Activated CD4-positive, alpha-beta T cell treated with anti-CD3 and anti-CD28 coated beads for 36 hours (primary cell): ENCODE results near the gene MTCL3.

ENCODE experiments used
- ATAC-seq: fragments of 200-7000 bp; cut with Tn5 transposase; one replicate; pipeline ENCODE4 v1.10.0; 2021; ENCODE audit warnings: mild to moderate bottlenecking, moderate library complexity
- CTCF ChIA-PET: fragments of 350-600 bp; sonication (Branson Sonifier 250); formaldehyde crosslinking; loops from one replicate; lab custom pipeline; 2021; ENCODE audit warnings: antibody characterized with exemption; lab: Charles Lee
- POLR2A ChIA-PET: fragments of 350-600 bp; sonication (Branson Sonifier 250); formaldehyde crosslinking; loops from one replicate; lab custom pipeline; 2021; ENCODE audit warnings: antibody characterized with exemption, inconsistent platforms; lab: Charles Lee
- DNase-seq: peaks from one replicate; pipeline ENCODE4 v3.0.0-alpha.2; 2020
- H3K27ac Mint-ChIP-seq: one replicate; pipeline ENCODE4 v1.8.0; 2021; ENCODE audit warnings: mixed read lengths
- H3K27me3 Mint-ChIP-seq: one replicate; pipeline ENCODE4 v1.8.0; 2021; ENCODE audit warnings: mixed read lengths
- H3K36me3 Mint-ChIP-seq: one replicate; pipeline ENCODE4 v1.8.0; 2021; ENCODE audit warnings: low read depth, mixed read lengths
- H3K4me1 Mint-ChIP-seq: one replicate; pipeline ENCODE4 v1.8.0; 2021; ENCODE audit warnings: mixed read lengths
- H3K4me3 Mint-ChIP-seq: one replicate; pipeline ENCODE4 v1.8.0; 2021; ENCODE audit warnings: mild to moderate bottlenecking, moderate library complexity, mixed read lengths
- H3K9me3 Mint-ChIP-seq: one replicate; pipeline ENCODE4 v1.8.0; 2021; ENCODE audit warnings: low read depth, mixed read lengths
- intact Hi-C, 2 experiments: fragments of 100-400 bp; cut with DNase I in 1 of 2; cut with micrococcal nuclease in 1 of 2; formaldehyde crosslinking; loops; one replicate each; pipeline versions ENCODE4 v1.14.2 to v1.15.1; 2022 to 2024; cut with DNase I, micrococcal nuclease

MTCL3 gene

GRCh38 chr6:127458817-127459216, 60.3 kb downstream of the MTCL3 start:
- intact Hi-C loops: no loop called here
- DNase-seq (no peak), ATAC-seq (no peak)
- Mint-ChIP-seq H3K4me1 (no peaks in the 10 kb centered on the region), H3K4me3 (no peak overlapping the region), H3K9me3 (no peaks in the 10 kb centered on the region), H3K36me3 (no peaks in the 10 kb centered on the region), H3K27ac (no peak overlapping the region), H3K27me3 (peaks cover 2% of the 10 kb centered on the region)
- CTCF ChIA-PET: interaction anchor here (1.2 to 1.9 kb wide), 2 partner anchors 80 to 155 kb away, joined by 3 to 7 read pairs; no protein-coding TSS in a partner anchor
- POLR2A ChIA-PET: no interaction called here

- Mint-ChIP-seq H3K36me3 (no peaks in the 10 kb centered on the region), H3K4me1 (no peaks in the 10 kb centered on the region), H3K27ac (no peak overlapping the region), H3K4me3 (no peak overlapping the region), H3K9me3 (no peaks in the 10 kb centered on the region), H3K27me3 (peaks cover 2% of the 10 kb centered on the region)
- ChIA-PET CTCF (interaction anchor here (0.8 kb wide), 1 partner anchor 10 kb away, joined by 3 read pairs; no protein-coding TSS in a partner anchor), POLR2A (no interaction called here)
- ATAC-seq (no peak), DNase-seq (no peak)
- intact Hi-C loops: no loop called here
These were observed 60.9 kb downstream of the MTCL3 start for GRCh38 chr6:127458222-127458621.

DNA sequence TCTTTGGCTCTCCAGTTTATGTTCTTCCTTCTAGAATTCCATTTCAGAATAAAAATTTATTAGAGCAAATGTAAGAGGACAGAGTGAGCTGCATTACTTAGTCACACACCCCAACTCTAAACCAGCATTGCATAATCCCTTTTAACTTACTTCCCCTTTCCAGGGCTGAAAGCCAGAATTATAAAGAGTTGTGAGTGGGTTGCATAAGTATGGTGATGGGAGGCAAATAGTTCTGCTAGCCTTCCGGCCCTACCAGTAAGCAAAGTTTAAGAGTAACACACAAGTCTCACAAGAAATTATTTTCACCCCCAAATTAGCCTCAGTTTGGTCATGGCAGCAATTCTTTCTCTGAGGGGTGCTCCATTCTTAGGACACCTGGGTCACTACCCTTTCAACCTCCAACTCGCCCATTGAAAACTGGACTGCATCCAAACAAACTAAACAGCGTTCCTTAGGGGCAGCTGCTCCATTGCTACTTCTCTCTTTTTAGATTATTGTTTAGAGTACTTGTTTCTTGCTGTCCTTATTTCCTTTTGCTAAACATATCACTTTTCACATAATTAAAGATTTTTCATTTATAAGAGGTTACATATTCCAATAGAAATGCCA, 61.6 kb downstream of the MTCL3 start:
- H3K27me3 Mint-ChIP-seq: peaks cover 3% of the 10 kb centered on the region
- ATAC-seq (no peak), DNase-seq (no peak)
- H3K27ac Mint-ChIP-seq: no peak overlapping the region
- intact Hi-C loops: no loop called here
- H3K36me3 Mint-ChIP-seq: no peaks in the 10 kb centered on the region
- POLR2A ChIA-PET: no interaction called here
- H3K4me3 Mint-ChIP-seq: no peak overlapping the region
- CTCF ChIA-PET: interaction anchor here (0.6 to 0.8 kb wide), 2 partner anchors 9 to 521 kb away, joined by 3 read pairs; no protein-coding TSS in a partner anchor
- H3K4me1 Mint-ChIP-seq: no peaks in the 10 kb centered on the region
- no peaks in the 10 kb centered on the region for H3K9me3 Mint-ChIP-seq

DNA sequence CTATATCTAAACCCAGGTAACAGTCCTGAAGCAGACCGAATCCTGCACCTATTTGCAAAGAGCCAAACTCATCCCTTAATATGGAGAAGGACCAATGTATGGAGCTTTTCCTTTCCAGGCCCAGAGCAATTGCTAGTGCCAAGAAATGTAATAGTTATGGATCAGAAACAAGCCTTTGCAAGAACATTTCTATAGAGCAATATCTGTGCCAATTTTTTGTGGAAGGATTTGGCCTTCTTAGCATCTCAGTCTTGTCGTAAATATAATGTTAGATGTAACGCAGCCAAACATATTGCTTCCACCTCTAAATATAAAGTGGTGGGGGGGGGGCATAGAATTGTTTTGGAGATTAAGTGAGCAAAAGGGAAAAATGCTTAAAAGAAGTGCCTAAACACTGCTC, 62.7 kb downstream of the MTCL3 start:
- intact Hi-C loops: no loop called here
- Mint-ChIP-seq H3K4me1 (no peaks in the 10 kb centered on the region), H3K4me3 (no peak overlapping the region), H3K27me3 (peaks cover 5% of the 10 kb centered on the region), H3K27ac (no peak overlapping the region), H3K9me3 (no peaks in the 10 kb centered on the region), H3K36me3 (no peaks in the 10 kb centered on the region)
- POLR2A ChIA-PET: no interaction called here
- DNase-seq: no peak
- CTCF ChIA-PET: no interaction called here
- ATAC-seq: no peak

GRCh38 chr6:127453845-127454619, 65.1 kb downstream of the MTCL3 start:
- ChIA-PET CTCF (interaction anchor here (0.9 to 2.0 kb wide), 3 partner anchors 13 to 86 kb away, joined by 3 to 4 read pairs (median 4); no protein-coding TSS in a partner anchor), POLR2A (no interaction called here)
- intact Hi-C loops: no loop called here
- ATAC-seq (no peak), DNase-seq (no peak)
- Mint-ChIP-seq H3K4me3 (no peak overlapping the region), H3K36me3 (no peaks in the 10 kb centered on the region), H3K27me3 (peaks cover 5% of the 10 kb centered on the region), H3K9me3 (no peaks in the 10 kb centered on the region), H3K4me1 (no peaks in the 10 kb centered on the region), H3K27ac (no peak overlapping the region)

GRCh38 chr6:127452803-127453202, 66.3 kb downstream of the MTCL3 start:
- H3K36me3 Mint-ChIP-seq: no peaks in the 10 kb centered on the region
- DNase-seq (no peak), ATAC-seq (no peak)
- no peak overlapping the region for H3K4me3 Mint-ChIP-seq
- H3K9me3 Mint-ChIP-seq: no peaks in the 10 kb centered on the region
- POLR2A ChIA-PET: no interaction called here
- CTCF ChIA-PET: interaction anchor here (0.8 to 2.0 kb wide), 3 partner anchors 12 to 85 kb away, joined by 3 to 4 read pairs (median 3); no protein-coding TSS in a partner anchor
- peaks cover 3% of the 10 kb centered on the region for H3K27me3 Mint-ChIP-seq
- intact Hi-C loops: no loop called here
- peaks cover 3% of the 10 kb centered on the region for H3K4me1 Mint-ChIP-seq
- H3K27ac Mint-ChIP-seq: no peak overlapping the region

GRCh38 chr6:127451388-127451787, 67.7 kb downstream of the MTCL3 start:
- CTCF ChIA-PET: interaction anchor here (0.7 to 0.8 kb wide), 2 partner anchors 65 to 154 kb away, joined by 3 read pairs; no protein-coding TSS in a partner anchor
- Mint-ChIP-seq H3K9me3 (no peaks in the 10 kb centered on the region), H3K27me3 (peaks cover 3% of the 10 kb centered on the region), H3K27ac (no peak overlapping the region), H3K4me3 (no peak overlapping the region), H3K4me1 (peaks cover 7% of the 10 kb centered on the region), H3K36me3 (no peaks in the 10 kb centered on the region)
- ATAC-seq (no peak), DNase-seq (no peak)
- intact Hi-C loops: no loop called here
- POLR2A ChIA-PET: no interaction called here

DNA sequence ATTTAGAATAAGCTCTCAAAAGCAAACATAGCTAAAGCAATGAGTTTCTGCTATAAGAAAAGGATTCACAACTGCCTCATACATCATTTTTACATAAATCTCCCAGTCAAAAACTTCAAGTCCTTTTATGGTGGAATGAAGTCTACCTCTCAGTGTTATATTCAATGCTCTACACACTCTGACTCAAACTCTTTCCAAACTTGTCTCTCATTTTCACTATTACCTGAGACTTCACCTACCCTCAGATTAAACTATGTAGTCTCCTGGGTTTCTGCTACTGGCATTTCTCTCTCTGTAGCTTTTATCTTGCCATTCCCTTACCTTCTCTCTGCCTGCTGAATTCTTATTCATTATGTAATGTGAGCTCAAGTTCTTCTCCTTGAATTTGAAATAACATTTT, 71.4 kb downstream of the MTCL3 start:
- ChIA-PET POLR2A (no interaction called here), CTCF (interaction anchor here (1.4 to 1.5 kb wide), 2 partner anchors 10 to 16 kb away, joined by 3 read pairs; no protein-coding TSS in a partner anchor)
- ATAC-seq (peak; percentile 66), DNase-seq (no peak)
- Mint-ChIP-seq H3K36me3 (no peaks in the 10 kb centered on the region), H3K4me1 (peaks cover 7% of the 10 kb centered on the region), H3K27me3 (peaks cover 2% of the 10 kb centered on the region), H3K27ac (no peak overlapping the region), H3K9me3 (no peaks in the 10 kb centered on the region), H3K4me3 (no peak overlapping the region)
- intact Hi-C loops: no loop called here

DNA sequence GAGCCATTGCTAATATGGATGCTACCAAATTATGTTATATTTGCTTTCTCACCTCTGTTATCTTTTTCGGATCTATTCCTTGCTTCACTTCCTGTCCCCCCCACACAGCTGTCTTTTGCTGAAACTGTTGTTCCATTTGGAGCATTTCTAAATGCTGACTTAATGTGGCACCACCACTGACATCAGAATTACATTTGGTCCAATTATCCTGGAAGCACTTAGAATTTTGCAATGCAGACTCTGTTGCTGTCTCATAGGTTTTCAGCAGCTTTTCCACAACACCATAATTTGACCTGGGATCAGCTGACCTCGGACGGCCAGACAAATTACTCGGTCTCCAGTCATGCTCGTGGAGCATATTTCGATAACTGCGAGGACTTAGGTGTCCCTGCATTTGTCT, 72.8 kb downstream of the MTCL3 start:
- Mint-ChIP-seq H3K36me3 (no peaks in the 10 kb centered on the region), H3K4me3 (no peak overlapping the region), H3K4me1 (peaks cover 7% of the 10 kb centered on the region), H3K27me3 (peaks cover 3% of the 10 kb centered on the region), H3K9me3 (no peaks in the 10 kb centered on the region), H3K27ac (no peak overlapping the region)
- intact Hi-C loops: no loop called here
- ATAC-seq (no peak), DNase-seq (no peak)
- POLR2A ChIA-PET: no interaction called here
- CTCF ChIA-PET: interaction anchor here (0.6 to 1.4 kb wide), 2 partner anchors 14 to 144 kb away, joined by 3 read pairs; no protein-coding TSS in a partner anchor

DNA sequence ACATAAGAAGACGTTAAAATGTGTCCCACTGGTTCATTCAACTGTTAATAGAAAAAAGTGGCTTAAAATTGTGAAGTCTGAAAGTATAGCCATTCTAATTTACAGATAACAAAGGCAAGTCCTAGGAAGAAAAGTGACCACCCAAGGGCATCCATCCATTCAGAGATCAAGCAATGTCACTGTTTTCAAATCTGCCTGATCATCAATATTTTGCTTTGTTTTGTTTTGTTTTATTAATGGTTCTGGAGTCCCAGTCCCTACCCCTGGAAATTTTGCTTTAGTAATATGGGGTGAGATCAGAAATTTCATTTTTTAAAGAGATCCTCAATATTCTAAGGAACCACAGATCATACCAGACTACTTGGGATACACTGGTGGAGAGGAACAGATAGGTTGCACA, 77.3 kb downstream of the MTCL3 start:
- no peak overlapping the region for H3K27ac Mint-ChIP-seq
- POLR2A ChIA-PET: no interaction called here
- no peaks in the 10 kb centered on the region for H3K9me3 Mint-ChIP-seq
- CTCF ChIA-PET: no interaction called here
- DNase-seq (no peak), ATAC-seq (no peak)
- H3K36me3 Mint-ChIP-seq: no peaks in the 10 kb centered on the region
- peaks cover 10% of the 10 kb centered on the region for H3K27me3 Mint-ChIP-seq
- intact Hi-C loops: no loop called here
- no peak overlapping the region for H3K4me3 Mint-ChIP-seq
- no peaks in the 10 kb centered on the region for H3K4me1 Mint-ChIP-seq

DNA sequence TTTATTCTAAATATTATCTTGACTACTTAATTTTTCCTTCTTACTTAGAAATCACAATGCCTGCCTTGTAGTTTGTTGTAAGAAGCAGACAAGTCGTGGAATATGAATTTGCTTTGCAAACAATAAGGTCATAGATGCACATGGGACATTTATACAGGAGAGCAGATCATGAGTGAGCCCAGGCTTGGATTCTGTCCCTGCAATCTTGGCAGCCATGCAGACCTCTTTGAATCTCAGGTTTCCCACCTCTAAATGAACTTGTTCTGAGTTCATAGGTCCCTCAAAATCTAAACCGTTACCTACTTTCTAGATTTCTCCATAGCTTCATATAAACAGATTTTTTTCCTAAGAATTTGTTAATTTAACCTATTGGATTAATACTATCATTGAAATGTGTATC, 79.4 kb downstream of the MTCL3 start:
- no peaks in the 10 kb centered on the region for H3K4me1 Mint-ChIP-seq
- intact Hi-C loops: no loop called here
- peaks cover 16% of the 10 kb centered on the region for H3K27me3 Mint-ChIP-seq
- ATAC-seq (no peak), DNase-seq (no peak)
- H3K4me3 Mint-ChIP-seq: no peak overlapping the region
- POLR2A ChIA-PET: no interaction called here
- CTCF ChIA-PET: no interaction called here
- no peaks in the 10 kb centered on the region for H3K36me3 Mint-ChIP-seq
- H3K27ac Mint-ChIP-seq: no peak overlapping the region
- H3K9me3 Mint-ChIP-seq: no peaks in the 10 kb centered on the region
